Spleen (tissue), 13 donors: ENCODE measurements around the gene SUB1. TPM values are rescaled to one million over a fixed set of nuclear protein-coding genes. Genes with fewer than 3 reads are reported as not detected.
"Not testable (repeated sequence)": the region's sequence is repeated elsewhere in the genome, so short reads cannot be mapped to it uniquely, and the experiment has no call there.

Experiments
- DNase-seq: peaks from one replicate; pipeline ENCODE4 v3.0.0-alpha.2; 2020
- H3K27ac ChIP-seq, 8 donors: fragments of 200-600 bp; sonication (generic) in 7 of 8; 1 replicate in 4 of 8; 2 replicates in 4 of 8; pipeline versions ENCODE4 v1.5.0 to v1.8.0; 2016 to 2021; ENCODE audit warnings: inconsistent platforms in 4 of 8, mild to moderate bottlenecking in 4 of 8, moderate library complexity in 1 of 8
- H3K27me3 ChIP-seq, 7 donors: fragments of 200-600 bp; sonication (generic) in 6 of 7; replicated peaks in 1 of 7; 1 replicate in 4 of 7; 2 replicates in 3 of 7; pipeline versions ENCODE4 v1.5.0 to v1.8.0; 2016 to 2021; ENCODE audit warnings: inconsistent platforms in 3 of 7, mild to moderate bottlenecking in 1 of 7
- H3K36me3 ChIP-seq, 6 donors: fragments of 200-600 bp; sonication (generic) in 5 of 6; 1 replicate in 4 of 6; 2 replicates in 2 of 6; pipeline versions ENCODE4 v1.5.0 to v1.8.0; 2016 to 2021; ENCODE audit warnings: inconsistent platforms in 2 of 6
- H3K4me1 ChIP-seq, 6 donors: fragments of 200-600 bp; sonication (generic) in 5 of 6; 1 replicate in 3 of 6; 2 replicates in 3 of 6; pipeline versions ENCODE4 v1.5.0 to v1.8.0; 2016 to 2021; ENCODE audit warnings: inconsistent platforms in 3 of 6
- H3K4me3 ChIP-seq, 8 donors: fragments of 200-600 bp; sonication (generic) in 7 of 8; 1 replicate in 4 of 8; 2 replicates in 4 of 8; pipeline versions ENCODE4 v1.5.0 to v1.8.0; 2016 to 2021; ENCODE audit warnings: inconsistent platforms in 4 of 8, mild to moderate bottlenecking in 4 of 8, moderate library complexity in 2 of 8
- H3K9me3 ChIP-seq, 8 donors: fragments of 200-600 bp; sonication (generic) in 7 of 8; 1 replicate in 4 of 8; 2 replicates in 4 of 8; pipeline versions ENCODE4 v1.5.0 to v1.8.0; 2016 to 2021; ENCODE audit warnings: inconsistent platforms in 4 of 8
- CTCF ChIP-seq, 11 experiments: fragments of 200-600 bp in 7 of 11; fragments of 450-650 bp in 4 of 11; sonication (generic) in 4 of 11; IDR thresholded peaks in 8 of 11; conservative IDR thresholded peaks in 3 of 11; 1 replicate in 7 of 11; 2 replicates in 4 of 11; pipeline versions ENCODE4 v1.4.0 to v1.8.0; 2016 to 2021; ENCODE audit warnings: antibody characterized with exemption in 11 of 11, inconsistent platforms in 4 of 11, mild to moderate bottlenecking in 1 of 11
- POLR2A ChIP-seq, 3 donors: fragments of 450-650 bp; IDR thresholded peaks; one replicate each; pipeline ENCODE4 v1.5.1; 2017; ENCODE audit warnings: antibody characterized with exemption in 3 of 3, mild to moderate bottlenecking in 1 of 3
- POLR2AphosphoS5 ChIP-seq, 3 donors: sonication (generic); formaldehyde crosslinking; IDR thresholded peaks; one replicate each; pipeline ENCODE4 v1.5.1; 2017; ENCODE audit warnings: antibody characterized with exemption in 3 of 3
- WGBS, 5 donors: extraction: QIAGEN DNeasy Blood & Tissue Kit in 3 of 5; methylation state at CpG; one replicate each; pipeline versions ENCODE4 v1.1.5 to v1.1.7; 2013 to 2018; 5-methylcytosine and 5-hydroxymethylcytosine counted together
- intact Hi-C: fragments of 100-400 bp; cut with DNase I; formaldehyde crosslinking; loops from one replicate; pipeline ENCODE4 v1.15.0; 2023; ENCODE audit warnings: low total_unique reads
- long read RNA-seq, 2 donors: transcript quantifications; one replicate each; lab custom pipeline, GENCODE V29; 2026
- polyA plus RNA-seq, 3 donors: library from polyadenylated mRNA; stranded (reverse); fragments of 200-250 nt; gene quantifications; one replicate each; pipeline ENCODE4 v1.2.1, GENCODE V29; 2013
- total RNA-seq, 7 donors: library from RNA; depleted of rRNA in 3 of 7; stranded (reverse); fragments of >200 nt in 3 of 7; fragmentation: NEBNext Ultra II Directional in 4 of 7; extraction: Animal tissue kit (Norgen Biotek cat#: 25700) in 4 of 7; gene quantifications; one replicate each; pipeline versions ENCODE4 v1.1.0 to v1.2.1, GENCODE V29; 2016 to 2021
- donor health status: healthy with polysubstance abuse.
- donor health status: DM: no; HTN: no; CAD: no; lungs with moderate emphysema.
- donor health status: DM: no; HTN: no; CAD: no.
- donor health status: Bipolar disorder and iron deficiency.
- donor health status: healthy.
- donor health status: DM: no; HTN: no; CAD: no.
- donor health status: DM: yes; HTN: yes; CAD: no.

The SUB1 gene
- 100 to 1,000 TPM; 166 to 262 (median 199) TPM for total RNA-seq
- 100 to 1,000 TPM; 157 to 252 (median 231) TPM for polyA plus RNA-seq
- long read RNA-seq, donor 1, full-length matches to known transcripts, result 140 of 163 reads
- long read RNA-seq, donor 1, partial matches to known transcripts, result 23 of 163 reads
- long read RNA-seq, donor 1, other reads (novel, unspliced or antisense), result 0 of 163 reads
- long read RNA-seq, donor 2, full-length matches to known transcripts, result 133 of 149 reads
- long read RNA-seq, donor 2, partial matches to known transcripts, result 16 of 149 reads
- long read RNA-seq, donor 2, other reads (novel, unspliced or antisense), result 0 of 149 reads

GRCh38 chr5:32585446-32586275 is at the start of gene SUB1:
Gene SUB1, plus strand, starts transcription at chr5:32585557. Its CDS starts 2,956 bp downstream, at chr5:32588513.
- TF ChIP-seq POLR2AphosphoS5 (IDR thresholded peaks at IDR 0.05) (peak; percentile 98 to 99 (median 98)), POLR2A (IDR thresholded peaks at IDR 0.05) (peak; percentile 12 to 70 (median 64)), CTCF (IDR thresholded peaks at IDR 0.05 in 8 of 11, conservative IDR thresholded peaks at IDR 0.05 in 3 of 11) (peak in 2 of 11 experiments; percentile 7 to 9)
- peaks cover 0 to 26% (median 17%) of the 10 kb centered on the region in 6 donors for H3K36me3 ChIP-seq
- no peaks in the 10 kb centered on the region for H3K9me3 ChIP-seq
- H3K27ac ChIP-seq, result peak within 1 kb of the TSS; percentile 95 to 100 (median 100)
- peaks cover 48 to 95% (median 90%) of the 10 kb centered on the region in 6 donors for H3K4me1 ChIP-seq
- peak; percentile 98 for DNase-seq
- no peaks in the 10 kb centered on the region for H3K27me3 ChIP-seq
- peak within 1 kb of the TSS; percentile 60 to 88 (median 78) for H3K4me3 ChIP-seq
- intact Hi-C loops, result no loop called here
- WGBS, 5 donors, result 0 to 1% (median 1%) methylated on average over 45 to 89 of the region's 89 CpGs

DNA sequence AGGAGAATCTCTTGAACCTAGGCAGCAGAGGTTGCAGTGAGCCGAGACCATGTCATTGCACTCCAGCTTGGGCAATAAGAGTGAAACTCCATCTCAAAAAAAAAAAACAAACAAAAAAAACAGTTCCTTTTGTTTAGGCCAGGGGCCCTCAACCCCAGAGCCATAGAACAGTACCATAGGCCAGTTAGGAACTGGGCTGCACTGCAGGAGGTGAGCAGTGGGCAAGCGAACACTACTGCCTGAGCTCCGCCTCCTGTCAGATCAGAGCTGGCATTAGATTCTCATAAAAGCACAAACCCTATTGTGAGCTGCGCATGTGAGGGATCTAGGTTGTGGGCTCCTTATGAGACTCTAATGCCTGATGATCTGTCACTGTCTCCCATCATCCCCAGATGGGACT is 49.1 kb upstream of the SUB1 start:
- Histone ChIP-seq H3K9me3 (no peaks in the 10 kb centered on the region), H3K4me3 (no peak overlapping the region), H3K27ac (peak overlapping the region in 2 of 8 donors; percentile 22 to 50), H3K27me3 (no peaks in the 10 kb centered on the region), H3K4me1 (peaks cover 0 to 65% (median 38%) of the 10 kb centered on the region in 6 donors), H3K36me3 (no peaks in the 10 kb centered on the region)
- intact Hi-C loops, result no loop called here
- WGBS, 5 donors, result 76 to 81% (median 79%) methylated on average over 4 of the region's 4 CpGs
- DNase-seq, result no peak
- TF ChIP-seq POLR2AphosphoS5 (IDR thresholded peaks at IDR 0.05) (no peak), POLR2A (IDR thresholded peaks at IDR 0.05) (no peak), CTCF (IDR thresholded peaks at IDR 0.05 in 8 of 11, conservative IDR thresholded peaks at IDR 0.05 in 3 of 11) (no peak)

GRCh38 chr5:32537437-32538029 is 47.8 kb upstream of the SUB1 start:
- Histone ChIP-seq H3K4me1 (peaks cover 0 to 56% (median 28%) of the 10 kb centered on the region in 6 donors), H3K27ac (peak overlapping the region in 4 of 8 donors; percentile 22 to 64 (median 37))
- H3K4me3 ChIP-seq, H3K27me3 ChIP-seq, H3K9me3 ChIP-seq, DNase-seq, intact Hi-C loops, H3K36me3 ChIP-seq: not testable (repeated sequence)
- 60 to 75% (median 67%) methylated on average over 7 of the region's 7 CpGs for WGBS, 5 donors

DNA sequence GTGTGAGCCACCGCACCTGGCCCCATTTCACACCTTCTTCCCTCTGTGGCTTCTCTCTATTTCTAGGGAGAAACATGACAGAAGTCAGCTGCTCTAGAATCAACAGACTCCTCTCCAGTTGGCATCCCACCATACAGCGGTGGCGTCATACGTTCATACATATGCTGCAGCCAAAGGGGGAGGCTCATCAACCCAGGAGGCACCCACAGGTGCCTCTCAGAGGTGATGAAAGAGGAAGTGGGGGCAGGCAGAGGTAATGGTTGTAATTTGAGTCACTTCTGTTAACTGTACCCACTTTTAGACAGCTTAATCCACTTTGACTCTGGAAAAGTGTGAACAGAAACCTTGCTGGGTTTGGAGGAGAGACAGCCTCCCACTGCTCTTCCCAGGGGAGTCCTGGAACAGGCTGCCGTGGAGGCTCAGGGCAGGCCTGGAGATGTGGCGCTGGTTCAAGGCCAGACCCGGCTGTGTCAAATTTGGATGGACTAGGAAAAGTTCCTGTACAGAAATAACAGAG is 47.3 kb upstream of the SUB1 start:
- Histone ChIP-seq H3K4me1 (peaks cover 0 to 57% (median 28%) of the 10 kb centered on the region in 6 donors), H3K4me3 (no peak overlapping the region), H3K36me3 (no peaks in the 10 kb centered on the region), H3K9me3 (no peaks in the 10 kb centered on the region), H3K27ac (peak overlapping the region in 4 of 8 donors; percentile 22 to 64 (median 37)), H3K27me3 (no peaks in the 10 kb centered on the region)
- TF ChIP-seq POLR2A (IDR thresholded peaks at IDR 0.05), result no peak
- TF ChIP-seq CTCF (IDR thresholded peaks at IDR 0.05 in 8 of 11, conservative IDR thresholded peaks at IDR 0.05 in 3 of 11), result no peak
- no peak for TF ChIP-seq POLR2AphosphoS5 (IDR thresholded peaks at IDR 0.05)
- 55 to 75% (median 60%) methylated on average over 7 of the region's 7 CpGs for WGBS, 5 donors
- DNase-seq, result peak; percentile 78
- intact Hi-C loops, result no loop called here
